ENCODE data around the gene MAPK1.
"Not testable (repeated sequence)": the region's sequence is repeated elsewhere in the genome, so short reads cannot be mapped to it uniquely, and the experiment has no call there.

The MAPK1 gene

DNA sequence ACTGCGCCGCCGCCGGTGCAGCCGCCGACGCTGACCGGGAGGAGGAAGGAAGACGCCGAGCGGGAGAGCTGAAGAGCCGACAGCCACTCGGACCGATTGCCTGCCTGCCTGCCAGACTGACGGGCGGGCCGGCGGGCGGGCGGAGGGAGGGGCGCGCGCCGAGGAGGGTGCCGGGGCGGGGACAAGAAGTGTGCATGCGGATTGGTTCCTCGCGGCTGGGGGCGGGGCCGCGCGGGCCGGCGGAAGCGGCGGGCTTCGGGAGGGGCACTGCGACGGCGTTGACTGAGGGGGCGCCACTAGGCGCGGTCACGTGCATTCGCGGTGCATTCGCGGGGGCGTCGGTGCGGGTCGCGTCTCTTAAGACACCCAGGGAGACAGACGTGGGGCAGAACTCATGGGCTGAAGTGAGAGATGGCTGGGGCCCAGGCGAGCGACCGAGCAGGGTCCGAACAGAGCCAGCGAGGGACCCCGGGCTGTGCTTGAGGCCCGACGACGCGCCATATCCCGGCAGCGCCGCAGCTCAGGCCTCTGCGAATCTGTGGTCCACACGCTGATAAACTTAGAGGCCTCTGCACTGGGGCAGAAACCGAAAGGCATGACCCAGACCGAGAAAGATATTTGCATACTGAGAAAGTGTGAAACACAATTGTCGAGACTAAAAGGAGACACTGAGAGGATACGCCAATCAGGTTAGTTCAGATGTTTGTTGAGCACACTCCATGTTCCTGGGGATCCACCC, at the start of gene MAPK1:
MAPK1 (minus strand) TSS at position 118 of the 739 bp plus-strand sequence. CDS start 205 bp downstream, outside the sequence.
- peak; percentile 49 for DNase-seq (ENCODE audit: low read depth)
- H3K4me3 ChIP-seq (ENCODE audit: low read depth, low read length): peak within 1 kb of the TSS; percentile 76
- TF ChIP-seq, protein P1, sequence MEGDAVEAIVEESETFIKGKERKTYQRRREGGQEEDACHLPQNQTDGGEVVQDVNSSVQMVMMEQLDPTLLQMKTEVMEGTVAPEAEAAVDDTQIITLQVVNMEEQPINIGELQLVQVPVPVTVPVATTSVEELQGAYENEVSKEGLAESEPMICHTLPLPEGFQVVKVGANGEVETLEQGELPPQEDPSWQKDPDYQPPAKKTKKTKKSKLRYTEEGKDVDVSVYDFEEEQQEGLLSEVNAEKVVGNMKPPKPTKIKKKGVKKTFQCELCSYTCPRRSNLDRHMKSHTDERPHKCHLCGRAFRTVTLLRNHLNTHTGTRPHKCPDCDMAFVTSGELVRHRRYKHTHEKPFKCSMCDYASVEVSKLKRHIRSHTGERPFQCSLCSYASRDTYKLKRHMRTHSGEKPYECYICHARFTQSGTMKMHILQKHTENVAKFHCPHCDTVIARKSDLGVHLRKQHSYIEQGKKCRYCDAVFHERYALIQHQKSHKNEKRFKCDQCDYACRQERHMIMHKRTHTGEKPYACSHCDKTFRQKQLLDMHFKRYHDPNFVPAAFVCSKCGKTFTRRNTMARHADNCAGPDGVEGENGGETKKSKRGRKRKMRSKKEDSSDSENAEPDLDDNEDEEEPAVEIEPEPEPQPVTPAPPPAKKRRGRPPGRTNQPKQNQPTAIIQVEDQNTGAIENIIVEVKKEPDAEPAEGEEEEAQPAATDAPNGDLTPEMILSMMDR (IDR thresholded peaks at IDR 0.05; ENCODE audit: low read depth, low read length, missing control alignments): peak; percentile 24
- in situ Hi-C loops (cut with HindIII; ENCODE audit: low sequenced_read_pairs): no loop called here

DNA sequence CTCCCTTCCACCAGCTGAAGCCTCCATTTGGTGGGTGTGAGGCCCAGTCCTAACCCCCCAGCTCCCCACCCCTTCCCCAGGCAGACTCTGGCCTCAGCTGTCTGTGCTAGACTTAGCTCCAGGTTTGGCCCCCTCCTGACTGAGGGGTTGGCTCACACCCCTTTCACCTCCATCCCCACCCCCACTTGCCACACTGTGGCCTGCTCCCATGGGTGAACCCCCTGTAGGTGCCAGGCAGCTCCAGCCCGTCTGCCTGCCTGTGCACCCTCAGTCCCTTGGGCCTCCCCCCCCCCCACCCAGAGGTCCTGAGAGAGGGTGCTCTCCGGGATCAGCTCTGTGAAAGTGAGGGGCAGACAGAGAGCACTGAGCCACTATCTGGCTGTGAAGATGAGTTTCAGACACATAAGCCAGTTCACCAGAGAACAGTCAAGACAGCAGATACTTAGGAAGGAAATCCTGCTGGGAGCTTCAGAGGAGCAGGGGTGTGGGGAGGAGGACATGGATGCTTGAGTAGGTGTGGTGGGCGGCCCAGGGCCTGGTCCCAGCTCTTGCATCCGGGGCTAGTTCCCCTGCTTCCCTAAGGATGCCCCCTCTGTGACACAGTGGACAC, 49.0 kb upstream of the MAPK1 start:
- in situ Hi-C loops (cut with HindIII; ENCODE audit: low sequenced_read_pairs): no loop called here
- TF ChIP-seq, protein P1 (IDR thresholded peaks at IDR 0.05; ENCODE audit: low read depth, low read length, missing control alignments): no peak
- DNase-seq (ENCODE audit: low read depth): no peak
- H3K4me3 ChIP-seq (ENCODE audit: low read depth, low read length): no peak overlapping the region

DNA sequence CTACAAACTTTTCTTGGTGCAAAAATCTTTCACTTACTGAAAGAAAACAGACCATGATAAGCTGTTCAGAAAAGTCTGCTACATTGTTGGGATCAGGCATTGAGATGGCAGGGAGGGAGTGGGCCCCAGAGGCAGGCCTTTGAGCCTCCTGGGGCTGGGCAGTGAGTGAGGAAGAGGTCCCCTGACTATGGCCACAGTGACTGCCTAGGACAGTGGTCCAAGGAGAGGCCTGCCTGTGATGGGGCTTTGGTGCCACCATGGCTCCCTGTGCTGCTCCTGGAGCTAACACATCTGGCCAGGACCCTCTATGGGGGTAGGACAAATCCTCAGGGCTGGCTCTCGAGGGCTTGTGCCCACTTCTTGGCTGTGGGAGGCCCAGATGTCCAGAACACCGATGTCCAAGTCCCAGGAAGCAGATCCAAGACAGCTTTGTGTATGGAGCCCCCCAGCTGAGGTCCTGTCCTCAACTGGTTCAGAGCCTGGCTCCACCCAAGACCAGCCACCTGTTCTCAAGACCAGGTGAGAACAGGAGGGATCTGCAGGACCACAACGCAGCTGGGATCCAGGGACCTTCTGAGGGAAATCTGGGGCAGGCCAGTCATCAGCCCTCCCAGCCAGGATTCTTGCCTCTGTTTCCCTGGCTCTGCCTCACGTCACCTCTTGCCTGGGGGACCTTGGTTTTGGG, 48.3 kb upstream of the MAPK1 start:
- in situ Hi-C loops (cut with HindIII; ENCODE audit: low sequenced_read_pairs): no loop called here
- no peak overlapping the region for H3K4me3 ChIP-seq (ENCODE audit: low read depth, low read length)
- TF ChIP-seq, protein P1 (IDR thresholded peaks at IDR 0.05; ENCODE audit: low read depth, low read length, missing control alignments): no peak
- DNase-seq (ENCODE audit: low read depth): no peak

DNA sequence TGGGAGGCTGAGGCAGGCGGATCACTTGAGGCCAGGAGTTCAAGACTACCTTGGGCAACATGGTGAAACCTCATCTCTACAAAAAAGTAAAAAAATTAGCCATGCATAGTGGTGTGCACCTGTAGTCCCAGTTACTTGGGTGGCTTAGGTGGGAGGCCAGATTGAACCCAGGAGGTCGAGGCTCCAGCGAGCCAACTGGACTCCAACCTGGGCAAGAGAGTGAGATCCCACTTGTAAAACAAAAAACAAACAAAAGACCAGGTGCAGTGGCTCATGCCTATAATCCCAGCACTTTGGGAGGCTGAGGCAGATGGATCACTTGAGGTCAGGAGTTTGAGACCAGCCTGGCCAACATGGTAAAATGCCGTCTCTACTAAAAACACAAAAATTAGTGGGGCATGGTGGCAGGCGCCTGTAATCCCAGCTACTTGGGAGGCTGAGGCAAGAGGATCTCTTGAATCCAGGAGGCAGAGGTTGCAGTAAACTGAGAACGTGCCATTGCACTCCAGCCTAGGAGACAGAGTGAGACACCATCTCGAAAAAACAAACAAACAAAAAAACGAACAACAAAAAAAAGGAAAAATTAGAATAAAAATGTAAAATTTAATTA, 46.7 kb upstream of the MAPK1 start:
- H3K4me3 ChIP-seq (ENCODE audit: low read depth, low read length); in situ Hi-C loops (cut with HindIII; ENCODE audit: low sequenced_read_pairs); DNase-seq (ENCODE audit: low read depth): not testable (repeated sequence)

DNA sequence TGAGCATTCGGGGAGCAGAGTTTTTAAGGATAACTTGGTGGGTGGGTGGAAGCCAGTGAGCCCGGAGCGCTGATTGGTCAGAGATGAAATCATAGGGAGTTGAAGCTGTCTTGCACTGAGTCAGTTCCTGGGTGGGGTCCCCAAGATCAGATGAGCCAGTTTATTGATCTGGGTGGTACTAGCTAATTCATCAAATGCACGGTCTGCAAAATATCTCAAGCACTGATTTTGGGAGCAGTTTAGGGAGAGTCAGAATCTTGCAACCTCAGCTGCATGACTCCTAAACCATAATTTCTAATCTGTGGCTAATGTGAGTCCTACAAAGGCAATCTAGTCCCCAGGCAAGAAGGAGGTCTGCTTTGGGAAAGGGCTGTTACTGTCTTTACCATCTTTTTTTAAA, 42.9 kb upstream of the MAPK1 start:
- in situ Hi-C loops (cut with HindIII; ENCODE audit: low sequenced_read_pairs); H3K4me3 ChIP-seq (ENCODE audit: low read depth, low read length); DNase-seq (ENCODE audit: low read depth): not testable (repeated sequence)

DNA sequence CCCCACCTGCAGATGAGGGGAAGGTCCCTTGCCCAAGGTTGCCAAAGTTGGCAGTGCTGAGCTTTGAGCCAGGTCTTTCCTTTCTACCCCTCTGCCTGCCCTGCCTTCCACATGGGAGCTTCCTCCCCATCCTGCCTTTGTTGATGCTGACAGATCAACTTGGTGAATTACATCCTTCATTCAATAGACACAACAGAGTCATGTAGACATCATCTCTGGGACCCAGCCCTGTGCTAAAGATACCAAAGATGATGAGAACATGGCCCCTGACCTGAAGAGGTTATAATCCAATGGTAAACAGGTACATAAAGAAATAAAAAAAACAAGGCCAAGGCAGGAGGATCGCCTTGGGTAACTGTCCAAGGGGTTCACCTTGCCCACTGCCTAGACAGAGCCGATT, 42.4 kb upstream of the MAPK1 start:
- H3K4me3 ChIP-seq (ENCODE audit: low read depth, low read length): no peak overlapping the region
- in situ Hi-C loops (cut with HindIII; ENCODE audit: low sequenced_read_pairs): no loop called here
- TF ChIP-seq, protein P1 (IDR thresholded peaks at IDR 0.05; ENCODE audit: low read depth, low read length, missing control alignments): no peak
- DNase-seq (ENCODE audit: low read depth): no peak

DNA sequence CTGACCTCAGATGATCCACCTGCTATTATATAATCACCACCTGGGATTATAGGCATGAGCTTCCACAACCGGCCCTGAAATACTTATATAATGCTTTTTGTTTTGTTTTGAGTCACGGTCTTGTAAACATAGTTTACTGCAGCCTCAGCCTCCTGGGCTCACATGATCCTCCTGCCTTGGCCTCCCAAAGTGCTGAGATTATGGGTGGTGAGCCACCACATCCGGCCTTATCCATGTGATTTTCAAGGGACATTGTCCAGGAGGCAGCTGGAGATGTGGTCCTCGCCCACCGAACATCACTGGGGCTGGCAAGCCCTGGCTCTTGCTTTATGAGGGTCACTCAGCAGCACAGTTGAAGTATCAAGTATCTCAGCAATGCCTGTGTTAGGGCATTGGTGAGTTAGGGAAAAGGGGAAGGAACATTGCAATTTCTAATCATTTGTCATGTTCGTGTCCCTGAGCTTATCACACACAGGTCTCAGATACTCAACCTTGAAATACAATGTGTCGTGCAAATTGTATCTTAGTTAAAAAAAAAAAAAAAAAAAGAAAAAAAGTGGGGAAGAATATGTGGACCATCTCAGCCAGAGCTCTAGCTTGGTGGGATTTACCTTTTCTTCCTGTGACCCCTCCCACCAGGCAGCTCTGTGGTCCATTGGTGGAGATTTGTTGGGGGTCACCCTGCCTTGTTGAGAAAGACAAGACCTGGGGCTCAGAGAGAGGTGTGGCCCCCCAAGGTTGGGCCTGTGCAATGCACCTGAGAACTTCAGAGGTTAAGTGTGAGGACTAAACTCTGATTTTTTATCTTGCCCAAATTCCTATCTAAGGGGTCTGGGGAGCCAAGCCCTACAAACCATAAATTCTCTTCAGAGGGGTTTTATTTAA, 40.4 kb upstream of the MAPK1 start:
- in situ Hi-C loops (cut with HindIII; ENCODE audit: low sequenced_read_pairs): no loop called here
- DNase-seq (ENCODE audit: low read depth): no peak
- TF ChIP-seq, protein P1 (IDR thresholded peaks at IDR 0.05; ENCODE audit: low read depth, low read length, missing control alignments): no peak
- no peak overlapping the region for H3K4me3 ChIP-seq (ENCODE audit: low read depth, low read length)

DNA sequence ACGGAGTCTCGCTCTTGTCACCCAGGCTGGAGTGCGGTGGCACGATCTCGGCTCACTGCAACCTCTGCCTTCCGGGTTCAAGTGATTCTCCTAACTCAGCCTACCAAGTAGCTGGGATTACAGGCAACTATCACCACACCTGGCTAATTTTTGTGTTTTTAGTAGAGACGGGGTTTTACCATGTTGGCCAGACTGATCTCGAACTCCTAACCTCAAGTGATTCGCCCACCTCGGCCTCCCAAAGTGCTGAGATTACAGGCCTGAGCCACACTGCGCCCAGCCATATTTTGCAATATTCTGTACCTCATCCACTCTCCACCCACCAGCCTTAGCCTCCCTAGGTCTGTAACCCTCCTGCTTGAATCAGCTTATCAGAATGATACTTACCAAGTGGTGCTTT, 37.8 kb upstream of the MAPK1 start:
- in situ Hi-C loops (cut with HindIII; ENCODE audit: low sequenced_read_pairs): not testable (repeated sequence)

More for the DNA sequence above, 37.8 kb upstream of the MAPK1 start:
- DNase-seq (ENCODE audit: low read depth); H3K4me3 ChIP-seq (ENCODE audit: low read depth, low read length): not testable (repeated sequence)

Data from astrocyte of the cerebellum (primary cell).